Memory B cell (primary cell): ENCODE measurements around the gene EXOC3.

Source experiments
- ATAC-seq: fragments of 150-1000 bp; cut with Tn5 transposase; 2 replicates; pipeline ENCODE4 v1.10.0; 2021; ENCODE audit warnings: low read depth, mild to moderate bottlenecking, moderate library complexity
- DNase-seq, 2 donors: peaks; one replicate each; pipeline ENCODE4 v3.0.0; 2022; ENCODE audit warnings: low spot score in 2 of 2
- H3K27ac Mint-ChIP-seq: one replicate; pipeline ENCODE4 v1.8.0; 2022; ENCODE audit warnings: mild to moderate bottlenecking, moderate library complexity, mixed read lengths
- H3K27me3 Mint-ChIP-seq: one replicate; pipeline ENCODE4 v1.8.0; 2022; ENCODE audit warnings: mixed read lengths
- H3K36me3 Mint-ChIP-seq: one replicate; pipeline ENCODE4 v1.8.0; 2022; ENCODE audit warnings: mild to moderate bottlenecking, mixed read lengths
- H3K4me1 Mint-ChIP-seq: one replicate; pipeline ENCODE4 v1.8.0; 2022; ENCODE audit warnings: mixed read lengths
- H3K4me3 Mint-ChIP-seq: one replicate; pipeline ENCODE4 v1.8.0; 2022; ENCODE audit warnings: mild to moderate bottlenecking, moderate library complexity, mixed read lengths
- H3K9me3 Mint-ChIP-seq: one replicate; pipeline ENCODE4 v1.8.0; 2022; ENCODE audit warnings: mixed read lengths

The EXOC3 gene

GRCh38 chr5:435961-436640, 6.9 kb upstream of the EXOC3 start:
- Mint-ChIP-seq H3K36me3 (no peaks in the 10 kb centered on the region), H3K27me3 (peaks cover 16% of the 10 kb centered on the region), H3K9me3 (no peaks in the 10 kb centered on the region), H3K4me3 (no peak overlapping the region), H3K4me1 (peaks cover 3% of the 10 kb centered on the region), H3K27ac (no peak overlapping the region)
- DNase-seq (no peak), ATAC-seq (no peak)

GRCh38 chr5:436641-436975, 6.4 kb upstream of the EXOC3 start:
- ATAC-seq (no peak), DNase-seq (no peak)
- no peaks in the 10 kb centered on the region for H3K36me3 Mint-ChIP-seq
- peaks cover 3% of the 10 kb centered on the region for H3K4me1 Mint-ChIP-seq
- H3K4me3 Mint-ChIP-seq, result no peak overlapping the region
- H3K9me3 Mint-ChIP-seq, result no peaks in the 10 kb centered on the region
- H3K27me3 Mint-ChIP-seq, result peaks cover 15% of the 10 kb centered on the region
- H3K27ac Mint-ChIP-seq, result no peak overlapping the region

- no peak for DNase-seq
- H3K27me3 Mint-ChIP-seq, result peaks cover 11% of the 10 kb centered on the region
- H3K36me3 Mint-ChIP-seq, result no peaks in the 10 kb centered on the region
- no peak for ATAC-seq
- H3K4me1 Mint-ChIP-seq, result peaks cover 3% of the 10 kb centered on the region
- H3K9me3 Mint-ChIP-seq, result no peaks in the 10 kb centered on the region
- H3K4me3 Mint-ChIP-seq, result no peak overlapping the region
- no peak overlapping the region for H3K27ac Mint-ChIP-seq
These were observed 5.7 kb upstream of the EXOC3 start for GRCh38 chr5:437281-437771.

GRCh38 chr5:438481-438981, 4.4 kb upstream of the EXOC3 start:
- H3K27ac Mint-ChIP-seq, result no peak overlapping the region
- DNase-seq, result no peak
- peaks cover 6% of the 10 kb centered on the region for H3K27me3 Mint-ChIP-seq
- no peak overlapping the region for H3K4me3 Mint-ChIP-seq
- peaks cover 2% of the 10 kb centered on the region for H3K36me3 Mint-ChIP-seq
- H3K4me1 Mint-ChIP-seq, result peaks cover 8% of the 10 kb centered on the region
- ATAC-seq, result no peak
- no peaks in the 10 kb centered on the region for H3K9me3 Mint-ChIP-seq

GRCh38 chr5:439181-439580, 3.8 kb upstream of the EXOC3 start:
- Mint-ChIP-seq H3K4me3 (no peak overlapping the region), H3K36me3 (peaks cover 2% of the 10 kb centered on the region), H3K4me1 (peaks cover 12% of the 10 kb centered on the region), H3K9me3 (no peaks in the 10 kb centered on the region), H3K27me3 (peaks cover 6% of the 10 kb centered on the region), H3K27ac (no peak overlapping the region)
- DNase-seq, result no peak
- no peak for ATAC-seq

- no peak for DNase-seq
- H3K4me3 Mint-ChIP-seq, result no peak overlapping the region
- peaks cover 6% of the 10 kb centered on the region for H3K27me3 Mint-ChIP-seq
- H3K9me3 Mint-ChIP-seq, result no peaks in the 10 kb centered on the region
- peaks cover 2% of the 10 kb centered on the region for H3K36me3 Mint-ChIP-seq
- H3K4me1 Mint-ChIP-seq, result peaks cover 16% of the 10 kb centered on the region
- no peak overlapping the region for H3K27ac Mint-ChIP-seq
- no peak for ATAC-seq
These were observed 3.3 kb upstream of the EXOC3 start for GRCh38 chr5:439636-440035.

- no peak for DNase-seq
- H3K4me3 Mint-ChIP-seq, result no peak overlapping the region
- no peak for ATAC-seq
- peaks cover 2% of the 10 kb centered on the region for H3K36me3 Mint-ChIP-seq
- H3K9me3 Mint-ChIP-seq, result no peaks in the 10 kb centered on the region
- H3K4me1 Mint-ChIP-seq, result peaks cover 21% of the 10 kb centered on the region
- H3K27me3 Mint-ChIP-seq, result peaks cover 6% of the 10 kb centered on the region
- H3K27ac Mint-ChIP-seq, result no peak overlapping the region
These were observed 2.4 kb upstream of the EXOC3 start for GRCh38 chr5:440401-441201.

- H3K9me3 Mint-ChIP-seq, result no peaks in the 10 kb centered on the region
These were observed 1.0 kb upstream of the EXOC3 start for GRCh38 chr5:441996-442334.

GRCh38 chr5:443239-444151, 519 bp downstream of the EXOC3 start:
- H3K4me3 Mint-ChIP-seq, result peak overlapping the region; percentile 97
- ATAC-seq (peak; percentile 15), DNase-seq (peak in 1 of 2 donors; percentile 50)
- H3K27ac Mint-ChIP-seq, result peak overlapping the region; percentile 15
- peaks cover 14% of the 10 kb centered on the region for H3K36me3 Mint-ChIP-seq
- H3K9me3 Mint-ChIP-seq, result no peaks in the 10 kb centered on the region
- H3K4me1 Mint-ChIP-seq, result peaks cover 32% of the 10 kb centered on the region
- H3K27me3 Mint-ChIP-seq, result peaks cover 1% of the 10 kb centered on the region

More at GRCh38 chr5:441996-442334, 1.0 kb upstream of the EXOC3 start:
- DNase-seq (no peak), ATAC-seq (no peak)
- peak overlapping the region; percentile 94 for H3K27ac Mint-ChIP-seq
- peaks cover 1% of the 10 kb centered on the region for H3K27me3 Mint-ChIP-seq
- H3K4me1 Mint-ChIP-seq, result peaks cover 29% of the 10 kb centered on the region
- H3K36me3 Mint-ChIP-seq, result peaks cover 6% of the 10 kb centered on the region
- peak overlapping the region; percentile 97 for H3K4me3 Mint-ChIP-seq

GRCh38 chr5:444226-444625, 1.2 kb downstream of the EXOC3 start:
- Mint-ChIP-seq H3K9me3 (no peaks in the 10 kb centered on the region), H3K36me3 (peaks cover 20% of the 10 kb centered on the region), H3K4me3 (peak overlapping the region; percentile 97), H3K27ac (peak overlapping the region; percentile 15), H3K27me3 (peaks cover 1% of the 10 kb centered on the region), H3K4me1 (peaks cover 37% of the 10 kb centered on the region)
- no peak for DNase-seq
- ATAC-seq, result no peak

GRCh38 chr5:445591-445990, 2.6 kb downstream of the EXOC3 start:
- no peak overlapping the region for H3K4me3 Mint-ChIP-seq
- H3K27ac Mint-ChIP-seq, result peak overlapping the region; percentile 29
- ATAC-seq, result no peak
- H3K27me3 Mint-ChIP-seq, result peaks cover 1% of the 10 kb centered on the region
- no peak for DNase-seq
- H3K4me1 Mint-ChIP-seq, result peaks cover 34% of the 10 kb centered on the region
- H3K36me3 Mint-ChIP-seq, result peaks cover 32% of the 10 kb centered on the region
- H3K9me3 Mint-ChIP-seq, result peaks cover 4% of the 10 kb centered on the region

- H3K27me3 Mint-ChIP-seq, result peaks cover 1% of the 10 kb centered on the region
- H3K27ac Mint-ChIP-seq, result peak overlapping the region; percentile 32
- peaks cover 38% of the 10 kb centered on the region for H3K36me3 Mint-ChIP-seq
- DNase-seq (no peak), ATAC-seq (no peak)
- no peak overlapping the region for H3K4me3 Mint-ChIP-seq
- H3K9me3 Mint-ChIP-seq, result peaks cover 4% of the 10 kb centered on the region
- peaks cover 34% of the 10 kb centered on the region for H3K4me1 Mint-ChIP-seq
These were observed 3.3 kb downstream of the EXOC3 start for GRCh38 chr5:446066-446882.

- ATAC-seq, result peak; percentile 44
- Mint-ChIP-seq H3K4me3 (no peak overlapping the region), H3K27me3 (peaks cover 1% of the 10 kb centered on the region), H3K27ac (peak overlapping the region; percentile 32), H3K36me3 (peaks cover 43% of the 10 kb centered on the region), H3K9me3 (peaks cover 6% of the 10 kb centered on the region), H3K4me1 (peaks cover 34% of the 10 kb centered on the region)
- DNase-seq, result no peak
These were observed 3.9 kb downstream of the EXOC3 start for GRCh38 chr5:446883-447263.
